H7 (cell line): ENCODE results near the gene TBC1D22B. TPM values are rescaled to one million over a fixed set of nuclear protein-coding genes. Genes with fewer than 3 reads are reported as not detected.
"Not testable (repeated sequence)": the region's sequence is repeated elsewhere in the genome, so short reads cannot be mapped to it uniquely, and the experiment has no call there.

Experiments used
- DNase-seq: peaks from one replicate; pipeline ENCODE4 v3.0.0; 2012
- H3K27me3 ChIP-seq: 2 replicates; pipeline ENCODE4 v1.6.0; 2011; ENCODE audit warnings: mild to moderate bottlenecking, low read length; ENCODE audit not compliant: control insufficient read depth, insufficient read depth
- H3K36me3 ChIP-seq: replicated peaks from 2 replicates; pipeline ENCODE4 v1.5.1; 2011; ENCODE audit warnings: low read length; ENCODE audit not compliant: control insufficient read depth, insufficient read depth
- H3K4me3 ChIP-seq: 2 replicates; pipeline ENCODE4 v1.5.1; 2011; ENCODE audit warnings: low read depth, mild to moderate bottlenecking, control low read depth, low read length, moderate library complexity; ENCODE audit not compliant: insufficient read depth
- total RNA-seq: library from RNA; depleted of rRNA; stranded (reverse); fragments of >200 nt; shearing (Covaris generic); gene quantifications from 2 replicates; pipeline ENCODE4 v1.2.3, GENCODE V29; 2014

TBC1D22B gene
- total RNA-seq, 1 experiment from 2014 or later = 14.5 TPM

GRCh38 chr6:37324131-37325033, 66.8 kb downstream of the TBC1D22B start:
- H3K36me3 ChIP-seq = peaks cover 7% of the 10 kb centered on the region
- no peak for DNase-seq

GRCh38 chr6:37330345-37330744, 72.8 kb downstream of the TBC1D22B start:
- not testable (repeated sequence) for H3K36me3 ChIP-seq, DNase-seq, H3K4me3 ChIP-seq, H3K27me3 ChIP-seq

More at GRCh38 chr6:37324131-37325033, 66.8 kb downstream of the TBC1D22B start:
- Histone ChIP-seq H3K27me3 (no peaks in the 10 kb centered on the region), H3K4me3 (no peak overlapping the region)

- DNase-seq = no peak
- Histone ChIP-seq H3K4me3 (no peak overlapping the region), H3K27me3 (no peaks in the 10 kb centered on the region), H3K36me3 (peaks cover 4% of the 10 kb centered on the region)
Measured at GRCh38 chr6:37331047-37331446, 73.5 kb downstream of the TBC1D22B start.

GRCh38 chr6:37332894-37333293, 75.3 kb downstream of the TBC1D22B start:
- peaks cover 4% of the 10 kb centered on the region for H3K36me3 ChIP-seq
- H3K27me3 ChIP-seq = no peaks in the 10 kb centered on the region
- no peak overlapping the region for H3K4me3 ChIP-seq
- DNase-seq = no peak

DNA sequence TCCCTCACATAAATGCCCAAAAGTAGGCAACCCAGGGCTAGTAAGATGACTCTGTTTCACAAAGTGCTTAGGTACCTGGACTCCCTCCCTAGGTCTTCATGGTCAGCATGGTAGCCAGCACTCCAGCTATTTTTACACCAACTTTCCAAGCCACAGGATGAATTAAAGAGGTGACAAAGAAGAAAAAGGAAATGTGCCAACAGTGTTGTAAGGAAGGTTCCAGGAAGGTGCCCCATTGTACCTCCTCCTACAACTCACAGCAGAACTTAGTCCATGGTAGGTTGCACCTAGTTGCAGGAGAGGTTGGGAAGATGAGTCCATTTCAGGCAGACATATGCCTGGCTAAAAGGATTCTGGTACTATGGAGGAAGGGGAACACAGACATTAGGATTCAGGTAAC, 76.5 kb downstream of the TBC1D22B start:
- H3K27me3 ChIP-seq = no peaks in the 10 kb centered on the region
- H3K4me3 ChIP-seq = no peak overlapping the region
- H3K36me3 ChIP-seq = peaks cover 4% of the 10 kb centered on the region
- DNase-seq = no peak

- not testable (repeated sequence) for H3K4me3 ChIP-seq, H3K27me3 ChIP-seq, DNase-seq, H3K36me3 ChIP-seq
Measured at GRCh38 chr6:37338317-37338716, 80.7 kb downstream of the TBC1D22B start.

DNA sequence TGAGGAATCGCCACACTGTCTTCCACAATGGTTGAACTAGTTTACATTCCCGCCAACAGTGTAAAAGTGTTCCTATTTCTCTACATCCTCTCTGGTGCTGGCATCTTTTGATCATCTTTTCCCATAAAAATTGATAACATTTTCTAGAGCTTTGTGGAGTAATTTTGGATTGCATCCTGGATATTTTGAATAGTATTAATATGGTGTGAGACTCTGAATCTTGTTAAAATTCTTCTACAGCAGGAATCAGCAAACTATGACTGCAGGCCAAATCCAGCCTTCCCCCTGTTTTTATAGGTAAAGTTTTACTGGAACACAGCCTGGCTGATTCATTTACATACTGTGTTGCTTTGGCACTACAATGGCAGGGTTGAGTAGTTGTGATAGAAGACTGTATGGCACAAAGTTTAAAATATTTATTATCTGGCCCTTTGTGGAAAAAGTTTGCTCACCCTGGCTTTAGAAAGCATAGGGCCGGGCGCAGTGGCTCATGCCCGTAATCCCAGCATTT, 81.2 kb downstream of the TBC1D22B start:
- H3K27me3 ChIP-seq = no peaks in the 10 kb centered on the region
- no peak overlapping the region for H3K4me3 ChIP-seq
- no peak for DNase-seq
- no peaks in the 10 kb centered on the region for H3K36me3 ChIP-seq

DNA sequence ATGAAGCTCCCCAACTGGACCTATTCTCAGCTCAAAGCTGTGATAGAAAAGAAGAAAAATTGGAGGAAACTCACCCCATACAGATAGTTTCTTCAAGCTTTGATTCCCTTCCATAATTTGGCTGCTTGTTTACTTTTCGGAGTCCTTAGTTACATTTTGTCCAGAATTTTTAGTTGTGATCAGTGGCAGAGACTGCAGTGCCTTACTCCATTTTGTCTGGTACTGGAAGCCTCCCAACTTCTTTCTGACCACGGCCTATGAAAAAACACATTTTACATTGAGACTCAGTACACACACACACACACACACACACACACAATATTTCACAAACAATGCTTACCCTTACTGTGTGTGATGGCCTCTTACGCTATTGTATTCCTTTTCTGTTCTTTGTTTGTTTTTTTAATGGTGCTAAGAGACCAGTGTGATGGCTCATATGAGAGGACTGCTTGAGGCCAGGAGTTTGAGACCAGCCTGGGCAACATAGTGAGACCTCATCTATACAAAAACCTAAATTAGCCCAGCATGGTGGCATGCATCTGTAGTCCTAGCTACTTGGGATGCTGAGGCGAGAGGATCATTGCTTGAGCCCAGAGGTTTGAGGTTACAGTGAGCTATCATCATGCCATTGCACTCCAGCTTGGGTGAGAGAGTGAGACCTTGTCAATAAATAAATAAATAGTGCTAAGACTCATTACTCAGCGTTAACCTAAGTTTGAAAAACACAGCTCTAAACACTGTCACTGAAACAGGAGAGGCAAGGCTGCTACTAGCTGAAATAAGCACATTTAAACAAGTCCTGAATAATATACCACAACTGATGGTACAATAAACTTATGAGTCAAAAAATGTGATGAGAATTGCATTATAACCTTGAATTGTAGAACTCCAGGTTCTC, 82.4 kb downstream of the TBC1D22B start:
- no peak for DNase-seq
- Histone ChIP-seq H3K27me3 (no peaks in the 10 kb centered on the region), H3K36me3 (no peaks in the 10 kb centered on the region), H3K4me3 (no peak overlapping the region)

DNA sequence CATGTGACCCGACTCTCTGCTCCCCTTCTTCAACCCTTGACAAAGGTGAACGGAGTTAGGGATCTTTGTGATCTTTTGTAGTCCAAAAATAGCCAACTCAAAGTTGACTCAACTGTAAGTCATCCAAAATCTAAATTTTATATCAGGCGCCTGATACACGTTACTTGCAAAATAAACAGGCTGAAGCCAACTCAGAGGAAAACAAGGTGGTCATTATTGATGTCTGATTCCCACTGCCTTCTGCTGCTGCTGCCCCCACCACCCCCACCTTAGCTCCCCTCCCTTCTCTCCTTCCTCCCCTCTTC, 83.0 kb downstream of the TBC1D22B start:
- H3K4me3 ChIP-seq = no peak overlapping the region
- H3K27me3 ChIP-seq = no peaks in the 10 kb centered on the region
- no peaks in the 10 kb centered on the region for H3K36me3 ChIP-seq
- no peak for DNase-seq

DNA sequence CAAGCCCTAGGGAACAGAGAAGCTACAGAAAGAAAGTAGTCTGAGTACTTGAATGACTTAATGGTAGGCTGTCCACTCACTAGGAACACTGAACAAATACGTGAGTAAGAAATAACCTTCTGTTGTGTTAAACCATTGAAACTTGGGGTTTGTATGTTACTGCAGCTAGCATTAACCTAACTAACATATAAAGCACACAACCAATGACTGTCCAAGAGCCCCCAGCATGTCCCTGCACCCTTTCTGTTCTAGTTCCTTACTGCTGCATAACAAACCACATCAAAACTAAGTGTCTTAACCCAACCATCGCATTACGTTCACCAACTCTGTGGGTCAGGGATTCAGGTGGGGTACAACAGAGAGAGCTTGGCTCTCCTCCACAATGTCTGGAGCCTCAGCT, 85.7 kb downstream of the TBC1D22B start:
- H3K4me3 ChIP-seq = no peak overlapping the region
- no peak for DNase-seq
- no peaks in the 10 kb centered on the region for H3K27me3 ChIP-seq
- H3K36me3 ChIP-seq = no peaks in the 10 kb centered on the region

GRCh38 chr6:37344308-37344707, 86.7 kb downstream of the TBC1D22B start:
- H3K27me3 ChIP-seq = no peaks in the 10 kb centered on the region
- no peaks in the 10 kb centered on the region for H3K36me3 ChIP-seq
- no peak overlapping the region for H3K4me3 ChIP-seq
- DNase-seq = no peak

GRCh38 chr6:37345804-37346203, 88.2 kb downstream of the TBC1D22B start:
- DNase-seq = not testable (repeated sequence)

DNA sequence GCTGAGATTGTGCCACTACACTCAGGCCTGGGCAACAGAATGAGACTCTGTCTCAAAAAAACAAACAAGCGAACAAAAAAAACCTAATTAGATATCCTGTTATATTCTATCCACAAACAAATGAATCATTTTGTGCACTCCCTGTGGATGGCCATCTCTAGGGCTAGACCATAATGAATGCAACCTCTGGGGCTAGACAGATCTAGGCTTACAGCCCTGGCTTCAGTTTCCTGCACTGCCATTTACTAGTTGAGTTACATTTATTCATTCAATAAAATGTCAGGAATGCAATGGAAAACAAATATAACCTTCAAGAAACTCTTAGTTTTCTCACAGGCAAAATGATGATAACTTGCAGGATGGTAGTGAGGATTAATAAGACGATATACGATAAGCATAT, 89.6 kb downstream of the TBC1D22B start:
- H3K36me3 ChIP-seq = no peaks in the 10 kb centered on the region
- DNase-seq = no peak
- H3K27me3 ChIP-seq = no peaks in the 10 kb centered on the region
- H3K4me3 ChIP-seq = no peak overlapping the region

More at GRCh38 chr6:37345804-37346203, 88.2 kb downstream of the TBC1D22B start:
- H3K4me3 ChIP-seq, H3K27me3 ChIP-seq, H3K36me3 ChIP-seq: not testable (repeated sequence)

- DNase-seq = no peak
- no peaks in the 10 kb centered on the region for H3K27me3 ChIP-seq
Measured at GRCh38 chr6:37347670-37348111, 90.1 kb downstream of the TBC1D22B start.

GRCh38 chr6:37351027-37351426, 93.5 kb downstream of the TBC1D22B start:
- Histone ChIP-seq H3K4me3 (no peak overlapping the region), H3K27me3 (no peaks in the 10 kb centered on the region), H3K36me3 (no peaks in the 10 kb centered on the region)
- DNase-seq = no peak

More at GRCh38 chr6:37347670-37348111, 90.1 kb downstream of the TBC1D22B start:
- H3K4me3 ChIP-seq = no peak overlapping the region
- no peaks in the 10 kb centered on the region for H3K36me3 ChIP-seq
